ENCODE data around the gene MCF2L.

- no peak for TF ChIP-seq CTCF (IDR thresholded peaks at IDR 0.05 in 2 of 3, conservative IDR thresholded peaks at IDR 0.05 in 1 of 3; ENCODE audit: control insufficient read depth in 2 of 3, extremely low read depth in 1 of 3, insufficient read depth in 1 of 3, low read depth in 3 of 3, low read length in 3 of 3)
- no peak for TF ChIP-seq POLR2A (IDR thresholded peaks at IDR 0.05; ENCODE audit: low read depth, low read length)
- TF ChIP-seq SP1 (IDR thresholded peaks at IDR 0.05; ENCODE audit: low read depth, low read length): no peak
- TF ChIP-seq ATF7 (IDR thresholded peaks at IDR 0.05; ENCODE audit: low read depth): no peak
- TF ChIP-seq POLR2AphosphoS5 (IDR thresholded peaks at IDR 0.05; ENCODE audit: low read length): no peak
- no peak for TF ChIP-seq EZH2 (IDR thresholded peaks at IDR 0.05; ENCODE audit: borderline replicate concordance, control insufficient read depth, low read depth, low read length)
Measured at GRCh38 chr13:112969692-112970338, 801 bp downstream of the MCF2L start.
